Stimulated activated CD4-positive, alpha-beta T cell treated with anti-CD3 and anti-CD28 coated beads, TNF-alpha, amount 100 ng/mL, for 4 hours (primary cell): ENCODE measurements around the gene ZFC3H1.
"Not testable (repeated sequence)": the region's sequence is repeated elsewhere in the genome, so short reads cannot be mapped to it uniquely, and the experiment has no call there.

Source experiments
- DNase-seq, 3 experiments: peaks; one replicate each; pipeline ENCODE4 v3.0.0-alpha.2; 2020; ENCODE audit warnings: low read depth in 3 of 3

Gene ZFC3H1

GRCh38 chr12:71576496-71576895 is 87.2 kb downstream of the ZFC3H1 start:
- DNase-seq = no peak

- not testable (repeated sequence) for DNase-seq
Observed at GRCh38 chr12:71569885-71570284, 93.8 kb downstream of the ZFC3H1 start.

- no peak for DNase-seq
Observed at GRCh38 chr12:71567537-71567936, 96.1 kb downstream of the ZFC3H1 start.

GRCh38 chr12:71566655-71567054 is 97.0 kb downstream of the ZFC3H1 start:
- no peak for DNase-seq

GRCh38 chr12:71565535-71565934 is 98.1 kb downstream of the ZFC3H1 start:
- no peak for DNase-seq

GRCh38 chr12:71562676-71563595 is 100.7 kb downstream of the ZFC3H1 start:
- no peak for DNase-seq
